CD4-positive, alpha-beta T cell (primary cell): Measurements from ENCODE around the gene CEBPE. TPM values are rescaled to one million over a fixed set of nuclear protein-coding genes. Genes with fewer than 3 reads are reported as not detected.
A peak's percentile ranks its signal among the peaks of the same experiment; 100 is the strongest.

Source experiments
- ATAC-seq: fragments of 200-7000 bp; cut with Tn5 transposase; one replicate; pipeline ENCODE4 v1.10.0; 2022; ENCODE audit warnings: mild to moderate bottlenecking; ENCODE audit not compliant: poor library complexity
- CTCF ChIA-PET: fragments of 350-600 bp; sonication (Branson Sonifier 250); formaldehyde crosslinking; loops from one replicate; lab custom pipeline; 2021; ENCODE audit warnings: antibody characterized with exemption, inconsistent platforms; lab: Charles Lee
- POLR2A ChIA-PET: fragments of 350-600 bp; sonication (Branson Sonifier 250); formaldehyde crosslinking; loops from one replicate; lab custom pipeline; 2021; ENCODE audit warnings: antibody characterized with exemption, inconsistent platforms; lab: Charles Lee
- DNase-seq, 14 experiments: peaks; one replicate each; pipeline ENCODE4 v3.0.0-alpha.2; 2013 to 2020; ENCODE audit warnings: mixed read lengths in 2 of 14
- H3K27ac ChIP-seq, 2 donors: one replicate each; pipeline versions ENCODE4 v1.5.1 to v1.7.0; 2013; ENCODE audit warnings: low read length in 2 of 2, low read depth in 1 of 2, mild to moderate bottlenecking in 1 of 2
- H3K27me3 ChIP-seq, 2 experiments: 1 replicate in 1 of 2; 2 replicates in 1 of 2; pipeline versions ENCODE4 v1.6.1 to v1.7.0; 2013; ENCODE audit warnings: low read length in 2 of 2, control low read depth in 1 of 2, mild to moderate bottlenecking in 1 of 2, moderate library complexity in 1 of 2; ENCODE audit not compliant: insufficient read depth in 2 of 2, control insufficient read depth in 1 of 2
- H3K36me3 ChIP-seq: one replicate; pipeline ENCODE4 v1.6.1; 2013; ENCODE audit warnings: low read length, control low read depth; ENCODE audit not compliant: insufficient read depth
- H3K4me1 ChIP-seq: one replicate; pipeline ENCODE4 v1.6.1; 2013; ENCODE audit warnings: low read length, control low read depth; ENCODE audit not compliant: insufficient read depth
- H3K4me3 ChIP-seq: one replicate; pipeline ENCODE4 v1.5.1; 2013; ENCODE audit warnings: mild to moderate bottlenecking, low read length, moderate library complexity
- H3K9me3 ChIP-seq, 2 experiments: 1 replicate in 1 of 2; 2 replicates in 1 of 2; pipeline versions ENCODE4 v1.6.1 to v1.7.0; 2013; ENCODE audit warnings: low read length in 2 of 2, mild to moderate bottlenecking in 2 of 2, control low read depth in 1 of 2, moderate library complexity in 1 of 2; ENCODE audit not compliant: control insufficient read depth in 1 of 2, insufficient read depth in 1 of 2
- H3K27ac Mint-ChIP-seq: one replicate; pipeline ENCODE4 v1.8.0; 2020; ENCODE audit warnings: mixed read lengths
- H3K27me3 Mint-ChIP-seq: one replicate; pipeline ENCODE4 v1.8.0; 2021; ENCODE audit warnings: mixed read lengths
- H3K36me3 Mint-ChIP-seq: one replicate; pipeline ENCODE4 v1.8.0; 2021; ENCODE audit warnings: low read depth, mixed read lengths
- H3K4me1 Mint-ChIP-seq: one replicate; pipeline ENCODE4 v1.8.0; 2021; ENCODE audit warnings: low read depth, mixed read lengths
- H3K4me3 Mint-ChIP-seq: one replicate; pipeline ENCODE4 v1.8.0; 2020; ENCODE audit warnings: mild to moderate bottlenecking, mixed read lengths
- H3K9me3 Mint-ChIP-seq: one replicate; pipeline ENCODE4 v1.8.0; 2020; ENCODE audit warnings: mixed read lengths
- intact Hi-C, 2 experiments: fragments of 100-400 bp; cut with DNase I in 1 of 2; cut with micrococcal nuclease in 1 of 2; formaldehyde crosslinking; loops; one replicate each; pipeline versions ENCODE4 v1.15.1 to v1.9.0; 2023 to 2025; cut with DNase I, micrococcal nuclease
- total RNA-seq, 174 experiments: library from RNA in 2 of 174; stranded (reverse) in 2 of 174; gene quantifications; one replicate each; pipeline ENCODE4 v1.2.3 and lab custom pipeline; 2021 to 2026
- TF ChIP-seq, protein P1 (sequence below): fragments of 200-600 bp; IDR thresholded peaks from one replicate; pipeline ENCODE4 v1.8.0; 2022; ENCODE audit warnings: antibody characterized with exemption, mild to moderate bottlenecking

The CEBPE gene
- total RNA-seq, 2 experiments from 2014 or later: not detected

DNA sequence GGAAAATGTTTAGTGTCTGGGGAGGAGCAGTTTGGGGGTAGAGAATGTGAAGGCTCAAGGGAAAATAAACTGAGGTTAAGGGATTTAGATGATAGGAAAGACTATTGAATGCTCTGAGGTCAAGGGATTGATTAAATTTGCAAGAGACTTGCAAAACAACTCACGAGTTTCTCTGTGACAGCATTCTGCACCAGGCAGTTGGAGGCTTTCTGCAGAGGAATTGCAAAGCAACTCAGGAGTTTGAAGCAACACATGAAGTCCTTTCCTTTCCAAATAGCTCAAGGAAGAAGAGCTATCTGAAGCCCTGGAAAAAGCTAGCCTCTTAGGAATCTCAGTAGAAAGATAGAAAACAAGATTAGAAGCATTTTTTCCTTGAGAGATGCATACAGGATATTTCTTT lies 40.5 kb upstream of the CEBPE start:
- ChIA-PET CTCF (no interaction called here), POLR2A (no interaction called here)
- Mint-ChIP-seq H3K9me3 (no peaks in the 10 kb centered on the region), H3K4me3 (no peak overlapping the region), H3K4me1 (peaks cover 26% of the 10 kb centered on the region), H3K36me3 (no peaks in the 10 kb centered on the region), H3K27me3 (no peaks in the 10 kb centered on the region), H3K27ac (no peak overlapping the region)
- ATAC-seq: no peak
- Histone ChIP-seq H3K27me3 (no peaks in the 10 kb centered on the region), H3K4me1 (peaks cover 27% of the 10 kb centered on the region), H3K4me3 (no peak overlapping the region), H3K36me3 (no peaks in the 10 kb centered on the region), H3K27ac (no peak overlapping the region), H3K9me3 (no peaks in the 10 kb centered on the region)
- no peak for DNase-seq
- TF ChIP-seq, protein P1, sequence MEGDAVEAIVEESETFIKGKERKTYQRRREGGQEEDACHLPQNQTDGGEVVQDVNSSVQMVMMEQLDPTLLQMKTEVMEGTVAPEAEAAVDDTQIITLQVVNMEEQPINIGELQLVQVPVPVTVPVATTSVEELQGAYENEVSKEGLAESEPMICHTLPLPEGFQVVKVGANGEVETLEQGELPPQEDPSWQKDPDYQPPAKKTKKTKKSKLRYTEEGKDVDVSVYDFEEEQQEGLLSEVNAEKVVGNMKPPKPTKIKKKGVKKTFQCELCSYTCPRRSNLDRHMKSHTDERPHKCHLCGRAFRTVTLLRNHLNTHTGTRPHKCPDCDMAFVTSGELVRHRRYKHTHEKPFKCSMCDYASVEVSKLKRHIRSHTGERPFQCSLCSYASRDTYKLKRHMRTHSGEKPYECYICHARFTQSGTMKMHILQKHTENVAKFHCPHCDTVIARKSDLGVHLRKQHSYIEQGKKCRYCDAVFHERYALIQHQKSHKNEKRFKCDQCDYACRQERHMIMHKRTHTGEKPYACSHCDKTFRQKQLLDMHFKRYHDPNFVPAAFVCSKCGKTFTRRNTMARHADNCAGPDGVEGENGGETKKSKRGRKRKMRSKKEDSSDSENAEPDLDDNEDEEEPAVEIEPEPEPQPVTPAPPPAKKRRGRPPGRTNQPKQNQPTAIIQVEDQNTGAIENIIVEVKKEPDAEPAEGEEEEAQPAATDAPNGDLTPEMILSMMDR: no peak
- intact Hi-C loops: no loop called here

DNA sequence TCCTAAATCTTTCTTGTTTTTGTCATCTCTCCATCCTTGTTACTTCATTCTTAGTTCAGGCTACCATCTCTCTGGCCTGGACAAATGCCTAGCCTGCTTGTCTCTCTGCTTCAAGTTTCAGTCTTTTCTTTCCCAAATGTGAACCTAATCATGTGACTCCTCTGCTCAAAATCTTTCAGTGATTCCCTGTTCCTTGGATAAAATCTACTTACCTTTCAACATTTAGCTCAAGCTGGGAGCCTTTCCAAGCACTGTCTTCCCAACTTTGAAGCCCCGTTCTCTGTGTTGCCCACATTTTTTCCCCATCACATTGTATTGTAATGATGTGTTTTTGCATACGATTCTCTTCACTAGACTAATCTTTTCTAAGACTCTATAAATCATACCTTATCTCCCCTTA lies 39.7 kb upstream of the CEBPE start:
- H3K4me3 Mint-ChIP-seq: no peak overlapping the region
- Histone ChIP-seq H3K36me3 (no peaks in the 10 kb centered on the region), H3K9me3 (peaks cover 0 to 4% of the 10 kb centered on the region in 2 experiments), H3K27me3 (peaks cover 0 to 3% of the 10 kb centered on the region in 2 experiments), H3K4me3 (no peak overlapping the region), H3K27ac (no peak overlapping the region), H3K4me1 (peaks cover 35% of the 10 kb centered on the region)
- TF ChIP-seq, protein P1: no peak
- intact Hi-C loops: no loop called here
- peaks cover under 1% of the 10 kb centered on the region for H3K27me3 Mint-ChIP-seq
- peaks cover 32% of the 10 kb centered on the region for H3K4me1 Mint-ChIP-seq
- POLR2A ChIA-PET: no interaction called here
- H3K27ac Mint-ChIP-seq: no peak overlapping the region
- CTCF ChIA-PET: no interaction called here
- H3K9me3 Mint-ChIP-seq: no peaks in the 10 kb centered on the region
- no peaks in the 10 kb centered on the region for H3K36me3 Mint-ChIP-seq
- no peak for DNase-seq
- no peak for ATAC-seq

DNA sequence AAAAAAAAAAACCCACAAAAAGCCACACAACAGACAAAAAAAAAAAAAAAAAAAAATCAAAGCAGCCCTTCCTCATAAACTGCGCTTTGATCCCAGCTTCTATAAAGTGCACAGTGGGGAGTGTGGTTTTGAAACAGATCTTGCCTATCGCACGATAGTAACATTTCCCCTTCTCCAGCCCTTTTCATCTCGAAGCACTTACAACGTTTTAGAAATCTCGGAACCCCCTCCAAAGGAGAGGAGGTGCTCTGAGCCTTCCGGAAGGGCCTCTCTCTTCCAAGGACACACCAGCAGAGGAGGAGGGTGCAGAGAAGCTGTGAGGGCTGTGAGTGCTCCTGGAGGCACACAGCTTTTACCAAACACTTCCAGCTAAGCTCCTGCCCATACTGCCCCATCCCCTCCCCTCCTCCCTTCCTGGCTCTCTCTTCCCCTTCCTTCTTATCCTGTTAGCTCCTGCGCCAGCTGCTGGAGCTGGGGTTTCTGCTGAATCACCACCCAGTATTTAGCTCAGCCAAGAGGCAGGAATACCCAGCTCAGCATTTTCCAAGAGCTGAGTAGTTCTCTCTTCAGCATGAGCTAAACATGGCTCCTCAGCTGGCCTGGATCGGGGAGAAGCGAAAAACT lies 36.0 kb upstream of the CEBPE start:
- intact Hi-C loops: no loop called here
- H3K4me1 Mint-ChIP-seq: peaks cover 28% of the 10 kb centered on the region
- H3K4me1 ChIP-seq: peaks cover 24% of the 10 kb centered on the region
- ATAC-seq: peak; percentile 41
- no peaks in the 10 kb centered on the region for H3K36me3 ChIP-seq
- H3K27me3 Mint-ChIP-seq: peaks cover 14% of the 10 kb centered on the region
- no peak overlapping the region for H3K27ac Mint-ChIP-seq
- H3K9me3 Mint-ChIP-seq: no peaks in the 10 kb centered on the region
- POLR2A ChIA-PET: interaction anchor here (0.5 kb wide), 1 partner anchor 197 kb away, joined by 3 read pairs; no protein-coding TSS in a partner anchor
- peak overlapping the region; percentile 70 for H3K4me3 Mint-ChIP-seq
- H3K4me3 ChIP-seq: no peak overlapping the region
- H3K9me3 ChIP-seq: peaks cover 0 to 4% of the 10 kb centered on the region in 2 experiments
- H3K27ac ChIP-seq: no peak overlapping the region
- peaks cover 0 to 3% of the 10 kb centered on the region in 2 experiments for H3K27me3 ChIP-seq
- CTCF ChIA-PET: no interaction called here
- TF ChIP-seq, protein P1: no peak
- peak in 1 of 14 experiments; percentile 16 for DNase-seq
- H3K36me3 Mint-ChIP-seq: no peaks in the 10 kb centered on the region
